Esophagus squamous epithelium (tissue), 5 donors: ENCODE measurements around the gene KCTD1. TPM values are rescaled to one million over a fixed set of nuclear protein-coding genes. Genes with fewer than 3 reads are reported as not detected.

ENCODE experiments used
- DNase-seq: peaks from one replicate; lab custom pipeline; 2025; lab: John Stamatoyannopoulos, UW
- H3K27ac ChIP-seq, 4 donors: fragments of 200-600 bp; sonication (generic); one replicate each; pipeline ENCODE4 v1.5.1; 2016 to 2019; ENCODE audit warnings: mild to moderate bottlenecking in 1 of 4
- H3K27me3 ChIP-seq, 4 donors: fragments of 200-600 bp; sonication (generic); 1 replicate in 3 of 4; 2 replicates in 1 of 4; pipeline versions ENCODE4 v1.5.1 to v1.6.0; 2017 to 2021; ENCODE audit warnings: antibody characterized with exemption in 1 of 4
- H3K36me3 ChIP-seq, 3 donors: fragments of 200-600 bp; sonication (generic); one replicate each; pipeline ENCODE4 v1.5.1; 2016 to 2019
- H3K4me1 ChIP-seq, 3 donors: fragments of 200-600 bp; sonication (generic); one replicate each; pipeline ENCODE4 v1.5.1; 2017 to 2019
- H3K4me3 ChIP-seq, 4 donors: fragments of 200-600 bp; sonication (generic); 1 replicate in 3 of 4; 2 replicates in 1 of 4; pipeline ENCODE4 v1.5.1; 2016 to 2019; ENCODE audit warnings: mild to moderate bottlenecking in 2 of 4, moderate library complexity in 1 of 4
- H3K9me3 ChIP-seq, 3 donors: fragments of 200-600 bp; sonication (generic); one replicate each; pipeline ENCODE4 v1.5.1; 2016 to 2019
- POLR2A ChIP-seq, 4 donors: fragments of 450-650 bp; IDR thresholded peaks; one replicate each; pipeline ENCODE4 v1.6.1; 2017; ENCODE audit warnings: antibody characterized with exemption in 4 of 4, mild to moderate bottlenecking in 4 of 4, moderate library complexity in 3 of 4
- WGBS, 2 donors: methylation state at CpG; one replicate each; pipeline ENCODE4 v1.1.5; 2018; 5-methylcytosine and 5-hydroxymethylcytosine counted together
- intact Hi-C: fragments of 100-400 bp; cut with DNase I; formaldehyde crosslinking; loops from one replicate; pipeline ENCODE4 v1.15.0; 2022
- total RNA-seq, 4 donors: library from RNA; depleted of rRNA; stranded (reverse); fragments of >200 nt; gene quantifications; one replicate each; pipeline ENCODE4 v1.1.0, GENCODE V29; 2016
- TF ChIP-seq, protein P1 (sequence below), 6 experiments: fragments of 450-650 bp in 4 of 6; fragments of 200-600 bp in 2 of 6; sonication (generic) in 2 of 6; IDR thresholded peaks; one replicate each; pipeline ENCODE4 v1.5.1; 2016 to 2019; ENCODE audit warnings: antibody characterized with exemption in 6 of 6, mild to moderate bottlenecking in 4 of 6, moderate library complexity in 4 of 6
- donor health status: DM: yes; HTN: yes; CAD: no.

The KCTD1 gene
- total RNA-seq, 4 donors from 2014 or later, result 46.0 to 67.1 (median 56.6) TPM

DNA sequence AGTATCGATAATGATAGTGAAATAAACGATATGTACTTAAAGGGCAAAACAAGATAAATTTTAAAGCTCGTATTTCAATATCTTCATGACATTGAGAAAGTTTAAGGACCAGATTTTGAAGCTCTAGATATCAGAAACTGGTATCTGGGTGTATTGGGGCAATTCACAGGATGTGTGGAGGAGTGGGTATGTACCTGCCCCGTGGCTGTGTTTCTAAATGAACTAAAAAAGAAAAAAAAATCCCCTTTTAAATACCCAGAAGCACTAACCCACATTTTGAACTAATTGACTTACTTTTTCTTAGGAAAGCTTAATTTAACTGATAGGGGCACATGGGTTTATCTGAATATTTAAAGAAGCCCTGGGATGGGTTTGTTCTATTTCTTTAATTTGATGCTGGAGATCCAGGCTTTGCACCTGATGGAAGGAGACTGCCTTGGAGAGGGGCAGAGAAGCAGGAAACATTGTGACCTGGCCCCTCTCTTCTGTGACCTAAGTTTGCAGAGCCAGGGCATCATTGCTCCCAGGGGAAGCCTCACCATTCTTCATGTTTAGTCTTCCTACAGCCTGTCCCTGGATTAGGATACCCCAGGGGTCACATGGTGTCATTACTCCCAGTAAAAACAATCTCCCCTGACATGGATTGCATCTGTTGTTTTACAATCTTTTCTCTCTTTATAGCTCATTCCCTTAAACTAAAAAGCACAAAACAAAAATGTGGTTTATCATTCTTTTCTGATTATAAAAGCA is 7.6 kb upstream of the KCTD1 start:
- no peak for TF ChIP-seq POLR2A (IDR thresholded peaks at IDR 0.05)
- TF ChIP-seq, protein P1, sequence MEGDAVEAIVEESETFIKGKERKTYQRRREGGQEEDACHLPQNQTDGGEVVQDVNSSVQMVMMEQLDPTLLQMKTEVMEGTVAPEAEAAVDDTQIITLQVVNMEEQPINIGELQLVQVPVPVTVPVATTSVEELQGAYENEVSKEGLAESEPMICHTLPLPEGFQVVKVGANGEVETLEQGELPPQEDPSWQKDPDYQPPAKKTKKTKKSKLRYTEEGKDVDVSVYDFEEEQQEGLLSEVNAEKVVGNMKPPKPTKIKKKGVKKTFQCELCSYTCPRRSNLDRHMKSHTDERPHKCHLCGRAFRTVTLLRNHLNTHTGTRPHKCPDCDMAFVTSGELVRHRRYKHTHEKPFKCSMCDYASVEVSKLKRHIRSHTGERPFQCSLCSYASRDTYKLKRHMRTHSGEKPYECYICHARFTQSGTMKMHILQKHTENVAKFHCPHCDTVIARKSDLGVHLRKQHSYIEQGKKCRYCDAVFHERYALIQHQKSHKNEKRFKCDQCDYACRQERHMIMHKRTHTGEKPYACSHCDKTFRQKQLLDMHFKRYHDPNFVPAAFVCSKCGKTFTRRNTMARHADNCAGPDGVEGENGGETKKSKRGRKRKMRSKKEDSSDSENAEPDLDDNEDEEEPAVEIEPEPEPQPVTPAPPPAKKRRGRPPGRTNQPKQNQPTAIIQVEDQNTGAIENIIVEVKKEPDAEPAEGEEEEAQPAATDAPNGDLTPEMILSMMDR (IDR thresholded peaks at IDR 0.05), result no peak
- H3K27me3 ChIP-seq, result peaks cover 0 to 25% (median 2%) of the 10 kb centered on the region in 4 donors
- H3K4me3 ChIP-seq, result no peak overlapping the region
- H3K27ac ChIP-seq, result no peak overlapping the region
- intact Hi-C loops, result no loop called here
- WGBS, 2 donors, result 80 to 83% methylated on average over 4 of the region's 4 CpGs
- DNase-seq, result no peak
- H3K36me3 ChIP-seq, result no peaks in the 10 kb centered on the region
- H3K9me3 ChIP-seq, result no peaks in the 10 kb centered on the region
- peaks cover 3 to 9% (median 4%) of the 10 kb centered on the region in 3 donors for H3K4me1 ChIP-seq

DNA sequence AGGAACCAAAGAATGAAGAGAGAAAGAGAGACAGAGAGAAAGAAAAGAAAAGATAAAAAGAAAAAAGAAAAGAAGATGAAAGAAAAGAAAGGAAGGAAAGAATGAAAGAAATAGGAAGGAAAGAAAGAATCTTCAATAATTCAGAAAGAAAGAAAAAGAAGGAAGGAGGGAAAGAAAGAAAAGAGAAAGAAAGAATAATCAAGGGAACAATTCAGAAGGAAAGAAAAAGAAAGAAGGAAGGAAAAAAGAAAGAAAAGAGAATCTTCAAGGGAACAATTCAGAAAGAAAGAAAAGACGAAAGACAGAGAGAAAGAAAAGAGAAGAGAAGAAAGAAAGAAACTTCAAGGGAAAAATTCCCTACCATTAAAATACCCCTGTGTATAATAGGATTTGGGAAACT is 5.6 kb upstream of the KCTD1 start:
- intact Hi-C loops, result no loop called here
- 94 to 100% methylated on average over 1 of the region's 1 CpG for whole genome bisulfite sequencing, 2 donors

DNA sequence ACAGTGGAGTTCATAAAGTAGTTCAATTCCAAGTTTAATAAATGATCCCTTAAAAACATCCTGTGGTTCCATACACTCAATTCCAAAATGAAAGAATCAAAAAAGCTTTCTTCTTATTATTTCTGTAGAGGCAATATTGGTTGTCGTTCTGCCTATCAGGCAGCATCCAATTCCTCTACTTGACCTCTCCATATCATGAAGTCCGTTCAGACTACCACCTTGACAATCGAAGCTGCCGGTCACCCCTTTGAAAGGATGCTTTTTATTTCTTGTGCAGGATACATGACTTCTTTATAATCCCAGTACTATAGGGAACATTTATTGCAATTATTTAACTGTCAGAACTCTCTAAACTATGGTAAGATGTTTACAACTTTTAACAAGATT is 3.3 kb upstream of the KCTD1 start:
- Histone ChIP-seq H3K27me3 (peaks cover 0 to 47% (median 2%) of the 10 kb centered on the region in 4 donors), H3K4me1 (peaks cover 17 to 45% (median 26%) of the 10 kb centered on the region in 3 donors), H3K27ac (peak overlapping the region in 2 of 4 donors; percentile 4 to 94), H3K4me3 (no peak overlapping the region), H3K36me3 (no peaks in the 10 kb centered on the region), H3K9me3 (no peaks in the 10 kb centered on the region)
- intact Hi-C loops, result no loop called here
- DNase-seq, result no peak
- TF ChIP-seq, protein P1 (IDR thresholded peaks at IDR 0.05), result no peak
- no peak for TF ChIP-seq POLR2A (IDR thresholded peaks at IDR 0.05)
- WGBS, 2 donors, result 55 to 58% methylated on average over 4 of the region's 4 CpGs

More for the DNA sequence above, 5.6 kb upstream of the KCTD1 start:
- no peaks in the 10 kb centered on the region for H3K9me3 ChIP-seq
- no peak overlapping the region for H3K4me3 ChIP-seq
- TF ChIP-seq, protein P1 (IDR thresholded peaks at IDR 0.05), result no peak
- no peak for TF ChIP-seq POLR2A (IDR thresholded peaks at IDR 0.05)
- H3K27ac ChIP-seq, result no peak overlapping the region
- H3K27me3 ChIP-seq, result peaks cover 0 to 46% (median 2%) of the 10 kb centered on the region in 4 donors
- DNase-seq, result no peak
- no peaks in the 10 kb centered on the region for H3K36me3 ChIP-seq
- H3K4me1 ChIP-seq, result peaks cover 15 to 29% (median 18%) of the 10 kb centered on the region in 3 donors

DNA sequence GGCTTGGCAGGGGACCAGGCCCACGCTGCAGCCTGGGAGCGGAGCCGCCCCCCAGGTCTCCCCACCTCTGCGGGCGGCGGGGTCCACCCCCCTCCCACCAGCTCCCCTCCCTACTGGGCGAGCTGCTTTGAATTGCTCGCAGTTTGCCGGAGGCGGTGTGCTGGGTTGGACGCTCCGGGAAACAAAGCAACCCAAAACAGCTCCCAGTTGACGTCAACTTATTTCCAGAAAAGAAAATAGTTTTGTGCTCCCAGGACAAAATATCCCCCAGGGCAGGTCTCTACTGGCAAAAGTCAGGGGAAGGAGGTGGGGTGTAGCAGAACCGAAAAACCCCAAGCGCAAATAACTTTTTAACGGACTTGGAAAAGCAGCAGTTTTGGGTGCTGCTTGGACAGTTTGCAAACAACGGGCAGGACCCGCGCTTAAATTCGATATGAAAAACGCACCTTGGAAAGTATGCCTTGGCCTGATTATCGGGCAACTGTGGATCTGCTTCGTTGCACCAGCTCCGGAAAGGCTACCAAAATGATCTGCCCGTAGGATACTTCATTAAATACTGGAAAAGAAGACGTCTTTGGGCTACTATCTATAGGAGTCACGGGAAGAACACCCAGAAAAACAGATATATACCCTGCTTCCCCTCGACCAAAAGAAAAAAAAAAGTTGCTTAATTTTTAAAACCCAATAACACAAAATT is 2.8 kb upstream of the KCTD1 start:
- TF ChIP-seq POLR2A (IDR thresholded peaks at IDR 0.05), result no peak
- TF ChIP-seq, protein P1 (IDR thresholded peaks at IDR 0.05), result no peak
- intact Hi-C loops, result no loop called here
- H3K27ac ChIP-seq, result peak overlapping the region; percentile 87 to 97 (median 95)
- peak overlapping the region; percentile 75 to 93 (median 82) for H3K4me3 ChIP-seq
- no peaks in the 10 kb centered on the region for H3K9me3 ChIP-seq
- DNase-seq, result no peak
- peaks cover 0 to 47% (median 2%) of the 10 kb centered on the region in 4 donors for H3K27me3 ChIP-seq
- 12% methylated on average over 15 of the region's 28 CpGs for WGBS, 2 donors
- H3K36me3 ChIP-seq, result no peaks in the 10 kb centered on the region
- H3K4me1 ChIP-seq, result peaks cover 23 to 50% (median 28%) of the 10 kb centered on the region in 3 donors
